SK-N-SH treated with all-trans-retinoic acid at 6 μM for 48 hours (cell line): ENCODE results near the gene KRTAP1-5.

Experiments used
- ATAC-seq: fragments of 200-7000 bp; cut with Tn5 transposase; 3 replicates; pipeline ENCODE4 v1.9.1; 2020; ENCODE audit warnings: mild to moderate bottlenecking, moderate library complexity
- ARNTL ChIP-seq: fragments of 450-650 bp; formaldehyde crosslinking; IDR thresholded peaks from 2 replicates; pipeline ENCODE4 v1.5.0; 2020; ENCODE audit warnings: low read depth, mild to moderate bottlenecking, moderate library complexity, borderline replicate concordance
- BACH2 ChIP-seq: fragments of 250-450 bp; sonication (Bioruptor Pico); IDR thresholded peaks from 2 replicates; pipeline ENCODE4 v1.9.0; 2021; ENCODE audit warnings: mild to moderate bottlenecking, borderline replicate concordance
- CREB5 ChIP-seq: fragments of 250-450 bp; sonication (Bioruptor Pico); IDR thresholded peaks from 2 replicates; pipeline ENCODE4 v1.5.1; 2020; ENCODE audit warnings: low read depth, mild to moderate bottlenecking, moderate library complexity
- CSDC2 ChIP-seq: fragments of 250-450 bp; sonication (Bioruptor Pico); IDR thresholded peaks from 2 replicates; pipeline ENCODE4 v1.5.0; 2020; ENCODE audit warnings: mild to moderate bottlenecking, moderate library complexity
- ESRRG ChIP-seq: fragments of 250-450 bp; sonication (Bioruptor Pico); IDR thresholded peaks from 2 replicates; pipeline ENCODE4 v1.6.1; 2021; ENCODE audit warnings: mild to moderate bottlenecking
- GLIS3 ChIP-seq: fragments of 250-450 bp; sonication (Bioruptor Pico); IDR thresholded peaks from 2 replicates; pipeline ENCODE4 v1.5.0; 2020; ENCODE audit warnings: mild to moderate bottlenecking, moderate library complexity
- ISL1 ChIP-seq: fragments of 250-450 bp; sonication (Bioruptor Pico); IDR thresholded peaks from 2 replicates; pipeline ENCODE4 v2.1.2; 2022; ENCODE audit warnings: mild to moderate bottlenecking, moderate library complexity
- PATZ1 ChIP-seq: fragments of 250-450 bp; sonication (Bioruptor Pico); IDR thresholded peaks from 2 replicates; pipeline ENCODE4 v1.8.0; 2020; ENCODE audit warnings: mild to moderate bottlenecking, moderate library complexity, borderline replicate concordance
- POU6F1 ChIP-seq: fragments of 250-450 bp; sonication (Bioruptor Pico); IDR thresholded peaks from 2 replicates; pipeline ENCODE4 v1.8.0; 2021; ENCODE audit warnings: low read depth, mild to moderate bottlenecking, moderate library complexity, borderline replicate concordance
- PPARA ChIP-seq: fragments of 250-450 bp; sonication (Bioruptor Pico); IDR thresholded peaks from 2 replicates; pipeline ENCODE4 v1.5.0; 2020; ENCODE audit warnings: mild to moderate bottlenecking, borderline replicate concordance
- RARB ChIP-seq: fragments of 250-450 bp; sonication (Bioruptor Pico); IDR thresholded peaks from 2 replicates; pipeline ENCODE4 v1.8.0; 2021; ENCODE audit warnings: mild to moderate bottlenecking, moderate library complexity
- SNAI2 ChIP-seq: fragments of 250-450 bp; sonication (Bioruptor Pico); IDR thresholded peaks from 2 replicates; pipeline ENCODE4 v1.5.0; 2020; ENCODE audit warnings: mild to moderate bottlenecking, moderate library complexity
- TCF4 ChIP-seq: fragments of 250-450 bp; sonication (Bioruptor Pico); IDR thresholded peaks from 2 replicates; pipeline ENCODE4 v1.8.0; 2021; ENCODE audit warnings: mild to moderate bottlenecking, moderate library complexity, borderline replicate concordance
- TOX ChIP-seq: fragments of 250-450 bp; sonication (Bioruptor Pico); IDR thresholded peaks from 2 replicates; pipeline ENCODE4 v1.8.0; 2021; ENCODE audit warnings: mild to moderate bottlenecking, moderate library complexity, borderline replicate concordance
- TSHZ2 ChIP-seq: fragments of 250-450 bp; sonication (Bioruptor Pico); IDR thresholded peaks from 2 replicates; pipeline ENCODE4 v1.5.0; 2020; ENCODE audit warnings: mild to moderate bottlenecking, moderate library complexity
- ZC3H10 ChIP-seq: fragments of 250-450 bp; sonication (Bioruptor Pico); IDR thresholded peaks from 2 replicates; pipeline ENCODE4 v1.5.1; 2021; ENCODE audit warnings: mild to moderate bottlenecking, moderate library complexity
- ZFP3 ChIP-seq: fragments of 250-450 bp; sonication (Bioruptor Pico); IDR thresholded peaks from 2 replicates; pipeline ENCODE4 v1.5.0; 2020; ENCODE audit warnings: mild to moderate bottlenecking, moderate library complexity
- ZFP30 ChIP-seq: fragments of 450-650 bp; formaldehyde crosslinking; IDR thresholded peaks from 2 replicates; pipeline ENCODE4 v1.5.0; 2022; ENCODE audit warnings: mild to moderate bottlenecking, moderate library complexity
- ZNF565 ChIP-seq: fragments of 450-650 bp; formaldehyde crosslinking; conservative IDR thresholded peaks from 2 replicates; pipeline ENCODE4 v1.5.0; 2020; ENCODE audit warnings: low read depth, mild to moderate bottlenecking, moderate library complexity
- ZNF70 ChIP-seq: fragments of 450-650 bp; formaldehyde crosslinking; IDR thresholded peaks from 2 replicates; pipeline ENCODE4 v1.5.0; 2020; ENCODE audit warnings: mild to moderate bottlenecking, moderate library complexity
- ZNF8 ChIP-seq: fragments of 450-650 bp; formaldehyde crosslinking; IDR thresholded peaks from 2 replicates; pipeline ENCODE4 v1.5.0; 2020; ENCODE audit warnings: mild to moderate bottlenecking, moderate library complexity

The KRTAP1-5 gene

GRCh38 chr17:40993839-40994238, 33.2 kb downstream of the KRTAP1-5 start, which contains the start of gene KRTAP3-3:
TSS of gene KRTAP3-3 (minus strand) at chr17:40994164. CDS start at chr17:40994097, 67 bp downstream.
- no peak for ATAC-seq
- TF ChIP-seq ZC3H10 = no peak
- TF ChIP-seq CSDC2 (CRISPR knock-in tag) = no peak
- no peak for TF ChIP-seq TSHZ2
- TF ChIP-seq RARB = no peak
- no peak for TF ChIP-seq POU6F1 (CRISPR knock-in tag)
- no peak for TF ChIP-seq TCF4 (CRISPR knock-in tag)
- no peak for TF ChIP-seq ZFP3 (CRISPR knock-in tag)
- no peak for TF ChIP-seq ZNF8 (CRISPR knock-in tag)
- no peak for TF ChIP-seq GLIS3 (CRISPR knock-in tag)
- no peak for TF ChIP-seq PATZ1
- no peak for TF ChIP-seq SNAI2 (CRISPR knock-in tag)

- no peak for ATAC-seq
- TF ChIP-seq PPARA (CRISPR knock-in tag) = no peak
- TF ChIP-seq ZNF70 (CRISPR knock-in tag) = no peak
- no peak for TF ChIP-seq ARNTL
- TF ChIP-seq ZNF8 (CRISPR knock-in tag) = no peak
- TF ChIP-seq ZC3H10 = no peak
- no peak for TF ChIP-seq ZFP3 (CRISPR knock-in tag)
- TF ChIP-seq ZNF565 (CRISPR knock-in tag) = no peak
These were observed 33.9 kb downstream of the KRTAP1-5 start for GRCh38 chr17:40993084-40993483.

- no peak for ATAC-seq
- TF ChIP-seq TOX (CRISPR knock-in tag) = no peak
- no peak for TF ChIP-seq ISL1 (CRISPR knock-in tag)
- TF ChIP-seq CREB5 (CRISPR knock-in tag) = no peak
- TF ChIP-seq POU6F1 (CRISPR knock-in tag) = no peak
- TF ChIP-seq ESRRG (CRISPR knock-in tag) = no peak
- no peak for TF ChIP-seq TCF4 (CRISPR knock-in tag)
- TF ChIP-seq ARNTL = no peak
- TF ChIP-seq CSDC2 (CRISPR knock-in tag) = no peak
- TF ChIP-seq SNAI2 (CRISPR knock-in tag) = no peak
- TF ChIP-seq PPARA (CRISPR knock-in tag) = no peak
- no peak for TF ChIP-seq GLIS3 (CRISPR knock-in tag)
- no peak for TF ChIP-seq RARB
- TF ChIP-seq ZC3H10 = no peak
These were observed 34.3 kb downstream of the KRTAP1-5 start for GRCh38 chr17:40992666-40993065.

- TF ChIP-seq TSHZ2 (no peak), ARNTL (no peak), SNAI2 (CRISPR knock-in tag) (no peak), TOX (CRISPR knock-in tag) (no peak), ZNF70 (CRISPR knock-in tag) (no peak), ZFP3 (CRISPR knock-in tag) (no peak), BACH2 (CRISPR knock-in tag) (no peak), ZNF565 (CRISPR knock-in tag) (no peak), ZFP30 (CRISPR knock-in tag) (no peak)
- no peak for ATAC-seq
These were observed 40.1 kb downstream of the KRTAP1-5 start for GRCh38 chr17:40986920-40987319.
